NCI-H146 treated with DMSO at 0.1 percent for 48 hours (cell line): ENCODE results near the gene COX4I2.

ENCODE experiments used
- DNase-seq: peaks from one replicate; lab custom pipeline; 2025; ENCODE audit not compliant: unreplicated experiment; lab: John Stamatoyannopoulos, UW

The COX4I2 gene

GRCh38 chr20:31693987-31694661 is 56.4 kb downstream of the COX4I2 start:
- DNase-seq = peak; percentile 89
